Hepatocyte (in vitro differentiated cells): Measurements from ENCODE around the gene GAS1. TPM values are rescaled to one million over a fixed set of nuclear protein-coding genes. Genes with fewer than 3 reads are reported as not detected.
A peak's percentile ranks its signal among the peaks of the same experiment; 100 is the strongest.

Source experiments
- DNase-seq: peaks from one replicate; pipeline ENCODE4 v3.0.0-alpha.2; 2016; ENCODE audit warnings: low spot score
- H2AFZ ChIP-seq: fragments of 200-600 bp; sonication (generic); 2 replicates; pipeline ENCODE4 v1.6.0; 2016; ENCODE audit warnings: antibody characterized with exemption, mild to moderate bottlenecking
- H3K27ac ChIP-seq: fragments of 200-600 bp; sonication (generic); 2 replicates; pipeline ENCODE4 v1.5.1; 2016; ENCODE audit warnings: mild to moderate bottlenecking
- H3K27me3 ChIP-seq: fragments of 200-600 bp; sonication (generic); 2 replicates; pipeline ENCODE4 v1.6.1; 2016
- H3K36me3 ChIP-seq: fragments of 200-600 bp; sonication (generic); replicated peaks from 2 replicates; pipeline ENCODE4 v1.5.1; 2016; ENCODE audit warnings: low read depth; ENCODE audit not compliant: insufficient read depth
- H3K4me1 ChIP-seq: fragments of 200-600 bp; sonication (generic); 2 replicates; pipeline ENCODE4 v1.5.1; 2016; ENCODE audit warnings: mild to moderate bottlenecking, moderate library complexity; ENCODE audit not compliant: insufficient read depth
- H3K4me2 ChIP-seq: fragments of 200-600 bp; sonication (generic); 2 replicates; pipeline ENCODE4 v1.6.0; 2016
- H3K4me3 ChIP-seq: fragments of 200-600 bp; sonication (generic); 2 replicates; pipeline ENCODE4 v1.5.1; 2016; ENCODE audit warnings: mild to moderate bottlenecking
- H3K79me2 ChIP-seq: fragments of 200-600 bp; sonication (generic); 2 replicates; pipeline ENCODE4 v1.6.0; 2017; ENCODE audit warnings: mild to moderate bottlenecking
- H3K9me2 ChIP-seq: fragments of 200-600 bp; sonication (generic); replicated peaks from 2 replicates; pipeline ENCODE4 v1.6.0; 2017; ENCODE audit warnings: mild to moderate bottlenecking; ENCODE audit not compliant: insufficient read depth
- H3K9me3 ChIP-seq: fragments of 200-600 bp; sonication (generic); 2 replicates; pipeline ENCODE4 v1.5.1; 2016; ENCODE audit warnings: low read depth, mild to moderate bottlenecking
- H4K20me1 ChIP-seq: fragments of 200-600 bp; sonication (generic); 2 replicates; pipeline ENCODE4 v1.6.0; 2016; ENCODE audit warnings: mild to moderate bottlenecking; ENCODE audit not compliant: insufficient read depth, poor library complexity, severe bottlenecking
- CTCF ChIP-seq: fragments of 200-600 bp; sonication (generic); IDR thresholded peaks from 2 replicates; pipeline ENCODE4 v1.5.1; 2016; ENCODE audit warnings: antibody characterized with exemption, mild to moderate bottlenecking; ENCODE audit not compliant: poor library complexity
- EZH2 ChIP-seq: fragments of 200-600 bp; sonication (generic); IDR thresholded peaks from 2 replicates; pipeline ENCODE4 v1.6.1; 2016; ENCODE audit warnings: antibody characterized with exemption, mild to moderate bottlenecking, borderline replicate concordance
- EZH2phosphoT487 ChIP-seq: fragments of 200-600 bp; sonication (generic); IDR thresholded peaks from one replicate; pipeline ENCODE4 v1.6.1; 2018; ENCODE audit warnings: antibody characterized with exemption, mild to moderate bottlenecking, low read depth, moderate library complexity; ENCODE audit not compliant: unreplicated experiment, severe bottlenecking
- WGBS: methylation state at CpG from one replicate; pipeline ENCODE4 v1.1.6; 2016; ENCODE audit warnings: low lambda C conversion rate; ENCODE audit errors: missing lambda C conversion rate; 5-methylcytosine and 5-hydroxymethylcytosine counted together
- polyA plus RNA-seq: library from polyadenylated mRNA; unstranded; fragments of >200 nt; fragmentation: Nextera tagmentation; extraction: Ambion mirVana; gene quantifications from 2 replicates; pipeline ENCODE4 v1.2.1, GENCODE V29; 2016
- total RNA-seq: library from RNA; depleted of rRNA; stranded (reverse); fragments of >200 nt; gene quantifications from 2 replicates; pipeline ENCODE4 v1.2.3, GENCODE V29; 2014

GAS1 gene
- total and polyA plus RNA-seq, 2 experiments from 2014 or later, result 61.3 to 101 TPM

- TF ChIP-seq EZH2, result no peak
- no peak for TF ChIP-seq CTCF
- no peak for TF ChIP-seq EZH2phosphoT487
- no peak overlapping the region for H2AFZ ChIP-seq
Observed at GRCh38 chr9:86953181-86953580, 5.9 kb upstream of the GAS1 start.

GRCh38 chr9:86948074-86948929 is 996 bp upstream of the GAS1 start:
- H3K4me2 ChIP-seq, result peak overlapping the region; percentile 86
- H3K9me3 ChIP-seq, result no peaks in the 10 kb centered on the region
- H3K36me3 ChIP-seq, result no peaks in the 10 kb centered on the region
- H3K9me2 ChIP-seq, result no peaks in the 10 kb centered on the region
- H3K27ac ChIP-seq, result peak overlapping the region; percentile 54
- WGBS, result 1% methylated on average over 36 of the region's 36 CpGs
- H2AFZ ChIP-seq, result peak overlapping the region; percentile 29
- peak; percentile 88 for DNase-seq
- peak; percentile 75 for TF ChIP-seq CTCF
- TF ChIP-seq EZH2, result no peak
- peak overlapping the region; percentile 30 for H3K4me3 ChIP-seq
- H3K27me3 ChIP-seq, result peaks cover 20% of the 10 kb centered on the region
- H4K20me1 ChIP-seq, result peaks cover 11% of the 10 kb centered on the region
- peaks cover 15% of the 10 kb centered on the region for H3K79me2 ChIP-seq
- peaks cover 9% of the 10 kb centered on the region for H3K4me1 ChIP-seq

More at GRCh38 chr9:86953181-86953580, 5.9 kb upstream of the GAS1 start:
- no peak overlapping the region for H3K27ac ChIP-seq
- no peaks in the 10 kb centered on the region for H3K36me3 ChIP-seq
- H3K4me3 ChIP-seq, result no peak overlapping the region
- H3K4me2 ChIP-seq, result no peak overlapping the region
- no peak for DNase-seq
- 98% methylated on average over 5 of the region's 5 CpGs for WGBS
- H3K79me2 ChIP-seq, result no peaks in the 10 kb centered on the region
- no peaks in the 10 kb centered on the region for H4K20me1 ChIP-seq
- no peaks in the 10 kb centered on the region for H3K9me3 ChIP-seq
- H3K4me1 ChIP-seq, result no peaks in the 10 kb centered on the region
- no peaks in the 10 kb centered on the region for H3K9me2 ChIP-seq
- peaks cover 16% of the 10 kb centered on the region for H3K27me3 ChIP-seq

- no peaks in the 10 kb centered on the region for H3K9me2 ChIP-seq
- TF ChIP-seq EZH2phosphoT487 (no peak), EZH2 (no peak), CTCF (no peak)
- peaks cover 11% of the 10 kb centered on the region for H4K20me1 ChIP-seq
- peak overlapping the region; percentile 70 for H3K4me3 ChIP-seq
- WGBS, result under 1% methylated on average over 78 of the region's 125 CpGs
- H3K4me2 ChIP-seq, result peak overlapping the region; percentile 86
- peak overlapping the region; percentile 41 for H2AFZ ChIP-seq
- peak; percentile 82 for DNase-seq
- no peaks in the 10 kb centered on the region for H3K36me3 ChIP-seq
- H3K4me1 ChIP-seq, result peaks cover 19% of the 10 kb centered on the region
- no peaks in the 10 kb centered on the region for H3K9me3 ChIP-seq
- H3K27ac ChIP-seq, result peak overlapping the region; percentile 89
- H3K27me3 ChIP-seq, result peaks cover 31% of the 10 kb centered on the region
- H3K79me2 ChIP-seq, result peaks cover 15% of the 10 kb centered on the region
Observed at GRCh38 chr9:86946201-86947145, 833 bp downstream of the GAS1 start.
